ENCODE data around the gene AMPH. TPM values are rescaled to one million over a fixed set of nuclear protein-coding genes. Genes with fewer than 3 reads are reported as not detected.
"Not testable (repeated sequence)": the region's sequence is repeated elsewhere in the genome, so short reads cannot be mapped to it uniquely, and the experiment has no call there.

Gene AMPH
- total and polyA plus RNA-seq, 2 of the 4 experiments (the other 2 are of a cell fraction) = 3.9 to 4.8 TPM

GRCh38 chr7:38363379-38363778 is 267.8 kb downstream of the AMPH start:
- DNase-seq; H3K18ac ChIP-seq (ENCODE audit: low read depth, low read length); H4K5ac ChIP-seq (ENCODE audit: low read depth, low read length); H4K8ac ChIP-seq (ENCODE audit: low read depth in 2 of 2, low read length in 2 of 2); H3K4me1 ChIP-seq (ENCODE audit: control insufficient read depth, insufficient read depth, low read length); H3K36me3 ChIP-seq (ENCODE audit: control insufficient read depth, insufficient read depth, low read length); H2AK9ac ChIP-seq (replicated peaks; ENCODE audit: low read depth, low read length, poor library complexity); H3K27me3 ChIP-seq (ENCODE audit: control insufficient read depth, insufficient read depth, low read length); H4K20me1 ChIP-seq (ENCODE audit: insufficient read depth, low read length); intact Hi-C loops (cut with micrococcal nuclease); dilution Hi-C loops (cut with HindIII; ENCODE audit: low sequenced_read_pairs, unreplicated experiment); BruUV-seq (replicated peaks); H4K91ac ChIP-seq (ENCODE audit: insufficient read depth, low read depth, low read length); H2BK20ac ChIP-seq (ENCODE audit: low read depth, low read length); H3K56ac ChIP-seq (ENCODE audit: extremely low read depth, insufficient read depth, low read length); in situ Hi-C loops (cut with MboI; ENCODE audit: low sequenced_read_pairs); POLR2A ChIA-PET (ENCODE audit: unreplicated experiment); H2AK5ac ChIP-seq (ENCODE audit: low read depth, low read length); H2AFZ ChIP-seq (replicated peaks; ENCODE audit: low read length, poor library complexity); H3K79me1 ChIP-seq (ENCODE audit: low read depth in 1 of 2, low read length in 2 of 2); H3K4me2 ChIP-seq (ENCODE audit: low read depth, low read length); H2BK5ac ChIP-seq (ENCODE audit: low read depth, low read length, poor library complexity, severe bottlenecking); H3K9ac ChIP-seq (ENCODE audit: low read depth, low read length); H2BK120ac ChIP-seq (ENCODE audit: low read depth, low read length); H3K9me1 ChIP-seq (ENCODE audit: insufficient read depth, low read length); H3K4me3 ChIP-seq (ENCODE audit: insufficient read depth, low read depth, low read length); H3K14ac ChIP-seq (replicated peaks; ENCODE audit: low read depth, low read length); H3K9me3 ChIP-seq (ENCODE audit: control insufficient read depth, insufficient read depth, low read length); H3K23ac ChIP-seq (ENCODE audit: low read depth, low read length); H3K4ac ChIP-seq (ENCODE audit: low read depth, low read length); H2BK15ac ChIP-seq (ENCODE audit: low read depth, low read length); H3K27ac ChIP-seq (ENCODE audit: insufficient read depth, low read length): not testable (repeated sequence)
- peak; percentile 33 for TF ChIP-seq CTCF (conservative IDR thresholded peaks at IDR 0.05; ENCODE audit: low read depth, low read length)
- 20% methylated on average over 1 of the region's 3 CpGs; no CpG with 5 or more reads in 1 of the 2 experiments for WGBS, 2 experiments (ENCODE audit: extremely low coverage in 2 of 2, insufficient read length in 1 of 2)
- CTCF ChIA-PET = interaction anchor here (0.6 kb wide), 1 partner anchor 1646 kb away, joined by 5 read pairs; no protein-coding TSS in a partner anchor
- peak; percentile 53; the same call in 1 of the 2 replicates for ATAC-seq (ENCODE audit: low read depth)

GRCh38 chr7:38362611-38363237 is 268.4 kb downstream of the AMPH start:
- H3K4ac ChIP-seq (ENCODE audit: low read depth, low read length); H3K14ac ChIP-seq (replicated peaks; ENCODE audit: low read depth, low read length); H3K9me1 ChIP-seq (ENCODE audit: insufficient read depth, low read length); in situ Hi-C loops (cut with MboI; ENCODE audit: low sequenced_read_pairs); H3K4me3 ChIP-seq (ENCODE audit: insufficient read depth, low read depth, low read length); H2BK5ac ChIP-seq (ENCODE audit: low read depth, low read length, poor library complexity, severe bottlenecking); H3K9ac ChIP-seq (ENCODE audit: low read depth, low read length); H2BK120ac ChIP-seq (ENCODE audit: low read depth, low read length); H3K56ac ChIP-seq (ENCODE audit: extremely low read depth, insufficient read depth, low read length); H2BK15ac ChIP-seq (ENCODE audit: low read depth, low read length); H2AK5ac ChIP-seq (ENCODE audit: low read depth, low read length); H4K91ac ChIP-seq (ENCODE audit: insufficient read depth, low read depth, low read length); H4K8ac ChIP-seq (ENCODE audit: low read depth in 2 of 2, low read length in 2 of 2); dilution Hi-C loops (cut with HindIII; ENCODE audit: low sequenced_read_pairs, unreplicated experiment); ATAC-seq (ENCODE audit: low read depth); POLR2A ChIA-PET (ENCODE audit: unreplicated experiment); H3K4me2 ChIP-seq (ENCODE audit: low read depth, low read length); H3K27me3 ChIP-seq (ENCODE audit: control insufficient read depth, insufficient read depth, low read length); intact Hi-C loops (cut with micrococcal nuclease); H3K18ac ChIP-seq (ENCODE audit: low read depth, low read length); CTCF ChIA-PET; DNase-seq; H3K9me3 ChIP-seq (ENCODE audit: control insufficient read depth, insufficient read depth, low read length); H3K4me1 ChIP-seq (ENCODE audit: control insufficient read depth, insufficient read depth, low read length); H3K27ac ChIP-seq (ENCODE audit: insufficient read depth, low read length); H3K79me1 ChIP-seq (ENCODE audit: low read depth in 1 of 2, low read length in 2 of 2); H3K23ac ChIP-seq (ENCODE audit: low read depth, low read length); H3K36me3 ChIP-seq (ENCODE audit: control insufficient read depth, insufficient read depth, low read length); H4K20me1 ChIP-seq (ENCODE audit: insufficient read depth, low read length); H2AK9ac ChIP-seq (replicated peaks; ENCODE audit: low read depth, low read length, poor library complexity); BruUV-seq (replicated peaks); H2BK20ac ChIP-seq (ENCODE audit: low read depth, low read length); H2AFZ ChIP-seq (replicated peaks; ENCODE audit: low read length, poor library complexity); H4K5ac ChIP-seq (ENCODE audit: low read depth, low read length): not testable (repeated sequence)
- WGBS, 2 experiments (ENCODE audit: extremely low coverage in 2 of 2, insufficient read length in 1 of 2) = 70% methylated on average over 2 of the region's 10 CpGs; no CpG with 5 or more reads in 1 of the 2 experiments
